Measurements from ENCODE around the gene SPIRE2. TPM values are rescaled to one million over a fixed set of nuclear protein-coding genes. Genes with fewer than 3 reads are reported as not detected.

SPIRE2 gene
- total and polyA plus RNA-seq, 2 of the 13 experiments (the other 11 are each of a cell fraction or from before 2014, with no cell fraction given), result 13.3 to 37.5 TPM

DNA sequence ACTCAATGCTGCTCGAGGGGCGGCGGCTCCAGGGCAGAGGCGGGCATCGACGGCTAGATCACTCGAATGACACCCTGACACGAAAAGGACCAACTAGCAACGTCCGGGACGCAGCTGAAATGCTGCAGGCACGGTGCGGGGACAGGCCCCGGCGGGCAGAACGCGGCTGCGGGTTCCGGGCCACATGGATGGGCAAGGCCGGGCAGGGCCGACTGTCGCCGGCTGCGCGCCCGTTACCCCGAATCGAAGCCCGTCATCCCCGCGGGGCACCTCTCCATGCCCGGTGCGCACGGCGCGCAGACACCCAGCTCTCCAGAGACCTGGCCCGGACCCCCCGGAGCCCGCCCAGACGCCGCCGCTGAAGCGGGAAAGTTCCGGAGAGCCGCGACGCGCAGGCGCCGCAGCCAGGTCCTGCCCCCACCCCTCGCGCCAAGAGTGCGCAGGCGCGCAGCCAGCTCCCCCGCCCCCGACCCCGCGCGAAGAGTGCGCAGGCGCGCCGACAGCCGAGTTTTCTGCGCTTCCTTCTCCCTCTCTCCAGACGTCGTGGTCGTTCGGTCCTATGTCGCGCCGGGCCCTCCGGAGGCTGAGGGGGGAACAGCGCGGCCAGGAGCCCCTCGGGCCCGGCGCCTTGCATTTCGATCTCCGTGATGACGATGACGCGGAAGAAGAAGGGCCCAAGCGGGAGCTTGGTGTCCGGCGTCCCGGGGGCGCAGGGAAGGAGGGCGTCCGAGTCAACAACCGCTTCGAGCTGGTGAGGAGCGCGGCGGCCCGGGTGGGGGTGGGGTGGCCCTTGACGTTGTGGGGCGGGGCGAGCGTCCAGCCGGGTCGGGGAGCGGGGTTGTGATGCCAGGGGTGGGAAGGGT, 45.1 kb downstream of the SPIRE2 start, which contains the start of gene TCF25 (continued):
- TF ChIP-seq ZNF710 (CRISPR knock-in tag; IDR thresholded peaks at IDR 0.05; ENCODE audit: borderline replicate concordance) (peak; percentile 75), ISL2 (CRISPR knock-in tag; IDR thresholded peaks at IDR 0.05) (no peak; the same call in none of the 2 replicates), ZNF124 (CRISPR knock-in tag; IDR thresholded peaks at IDR 0.05) (peak; percentile 18; the same call in 1 of the 2 replicates), ATF7 (IDR thresholded peaks at IDR 0.05) (no peak), ATF7 (CRISPR knock-in tag; IDR thresholded peaks at IDR 0.05) (no peak), ZNF709 (CRISPR knock-in tag; IDR thresholded peaks at IDR 0.05) (peak; percentile 83; the same call in 1 of the 2 replicates), POLR2G (IDR thresholded peaks at IDR 0.05; ENCODE audit: low read depth, low read length) (peak; percentile 91), FOXK1 (CRISPR knock-in tag; IDR thresholded peaks at IDR 0.05; ENCODE audit: borderline replicate concordance, low read depth) (peak; percentile 27; the same call in 1 of the 2 replicates), ZGPAT (CRISPR knock-in tag; IDR thresholded peaks at IDR 0.05) (peak; percentile 86), ETS1 (CRISPR knock-in tag; IDR thresholded peaks at IDR 0.05) (0 out of 2 replicates have a peak, but pooled peaks have one; percentile 49), ZNF235 (CRISPR knock-in tag; IDR thresholded peaks at IDR 0.05; ENCODE audit: borderline replicate concordance) (peak; percentile 94; the same call in 1 of the 2 replicates), HOXA9 (CRISPR knock-in tag; IDR thresholded peaks at IDR 0.05; ENCODE audit: borderline replicate concordance) (no peak; the same call in 1 of the 2 replicates), ZNF772 (CRISPR knock-in tag; IDR thresholded peaks at IDR 0.05) (peak; percentile 94), GABPB1 (CRISPR knock-in tag; IDR thresholded peaks at IDR 0.05) (peak; percentile 79; the same call in 1 of the 2 replicates)
- TF ChIP-seq, protein P1, sequence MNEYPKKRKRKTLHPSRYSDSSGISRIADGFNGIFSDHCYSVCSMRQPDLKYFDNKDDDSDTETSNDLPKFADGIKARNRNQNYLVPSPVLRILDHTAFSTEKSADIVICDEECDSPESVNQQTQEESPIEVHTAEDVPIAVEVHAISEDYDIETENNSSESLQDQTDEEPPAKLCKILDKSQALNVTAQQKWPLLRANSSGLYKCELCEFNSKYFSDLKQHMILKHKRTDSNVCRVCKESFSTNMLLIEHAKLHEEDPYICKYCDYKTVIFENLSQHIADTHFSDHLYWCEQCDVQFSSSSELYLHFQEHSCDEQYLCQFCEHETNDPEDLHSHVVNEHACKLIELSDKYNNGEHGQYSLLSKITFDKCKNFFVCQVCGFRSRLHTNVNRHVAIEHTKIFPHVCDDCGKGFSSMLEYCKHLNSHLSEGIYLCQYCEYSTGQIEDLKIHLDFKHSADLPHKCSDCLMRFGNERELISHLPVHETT (CRISPR knock-in tag; conservative IDR thresholded peaks at IDR 0.05), result peak; percentile 59; the same call in 1 of the 2 replicates
- TF ChIP-seq, protein P2, sequence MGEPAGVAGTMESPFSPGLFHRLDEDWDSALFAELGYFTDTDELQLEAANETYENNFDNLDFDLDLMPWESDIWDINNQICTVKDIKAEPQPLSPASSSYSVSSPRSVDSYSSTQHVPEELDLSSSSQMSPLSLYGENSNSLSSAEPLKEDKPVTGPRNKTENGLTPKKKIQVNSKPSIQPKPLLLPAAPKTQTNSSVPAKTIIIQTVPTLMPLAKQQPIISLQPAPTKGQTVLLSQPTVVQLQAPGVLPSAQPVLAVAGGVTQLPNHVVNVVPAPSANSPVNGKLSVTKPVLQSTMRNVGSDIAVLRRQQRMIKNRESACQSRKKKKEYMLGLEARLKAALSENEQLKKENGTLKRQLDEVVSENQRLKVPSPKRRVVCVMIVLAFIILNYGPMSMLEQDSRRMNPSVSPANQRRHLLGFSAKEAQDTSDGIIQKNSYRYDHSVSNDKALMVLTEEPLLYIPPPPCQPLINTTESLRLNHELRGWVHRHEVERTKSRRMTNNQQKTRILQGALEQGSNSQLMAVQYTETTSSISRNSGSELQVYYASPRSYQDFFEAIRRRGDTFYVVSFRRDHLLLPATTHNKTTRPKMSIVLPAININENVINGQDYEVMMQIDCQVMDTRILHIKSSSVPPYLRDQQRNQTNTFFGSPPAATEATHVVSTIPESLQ (CRISPR knock-in tag; conservative IDR thresholded peaks at IDR 0.05), result 0 out of 2 replicates have a peak, but pooled peaks have one; percentile 66

Measured in HepG2 (cell line).